HFFc6 (cell line): ENCODE data around the gene SNX7. TPM values are rescaled to one million over a fixed set of nuclear protein-coding genes. Genes with fewer than 3 reads are reported as not detected.

Source experiments
- DNase-seq: peaks from one replicate; pipeline ENCODE4 v3.0.0-alpha.2; 2018
- H3K27ac Mint-ChIP-seq: 2 replicates; pipeline ENCODE4 v1.8.0; 2020; ENCODE audit warnings: mild to moderate bottlenecking, mixed read lengths
- H3K27me3 Mint-ChIP-seq: 2 replicates; pipeline ENCODE4 v1.8.0; 2021; ENCODE audit warnings: mild to moderate bottlenecking, moderate library complexity, mixed read lengths; ENCODE audit not compliant: insufficient read depth
- H3K36me3 Mint-ChIP-seq: 2 replicates; pipeline ENCODE4 v1.8.0; 2021; ENCODE audit warnings: low read depth, mixed read lengths
- H3K4me1 Mint-ChIP-seq: 2 replicates; pipeline ENCODE4 v1.8.0; 2020; ENCODE audit warnings: low read depth, mixed read lengths
- H3K4me3 Mint-ChIP-seq: 2 replicates; pipeline ENCODE4 v1.8.0; 2020; ENCODE audit warnings: mild to moderate bottlenecking, moderate library complexity, mixed read lengths
- H3K9me3 Mint-ChIP-seq: 2 replicates; pipeline ENCODE4 v1.8.0; 2020; ENCODE audit warnings: mild to moderate bottlenecking, mixed read lengths
- total RNA-seq, 6 experiments: library from RNA; stranded (reverse); fragmentation: NEBNext Ultra II Directional; extraction: Animal tissue kit (Norgen Biotek cat#: 25700); gene quantifications; 2 replicates in 1 of 6; 3 replicates in 5 of 6; pipeline ENCODE4 v1.2.3, GENCODE V29; 2021
- TF ChIP-seq, protein P1 (sequence below): fragments of 200-600 bp; sonication (generic); IDR thresholded peaks from 2 replicates; pipeline ENCODE4 v1.5.0; 2021; ENCODE audit warnings: antibody characterized with exemption, mild to moderate bottlenecking

SNX7 gene
- total RNA-seq, 6 experiments from 2014 or later: 26.3 to 35.2 (median 32.8) TPM

DNA sequence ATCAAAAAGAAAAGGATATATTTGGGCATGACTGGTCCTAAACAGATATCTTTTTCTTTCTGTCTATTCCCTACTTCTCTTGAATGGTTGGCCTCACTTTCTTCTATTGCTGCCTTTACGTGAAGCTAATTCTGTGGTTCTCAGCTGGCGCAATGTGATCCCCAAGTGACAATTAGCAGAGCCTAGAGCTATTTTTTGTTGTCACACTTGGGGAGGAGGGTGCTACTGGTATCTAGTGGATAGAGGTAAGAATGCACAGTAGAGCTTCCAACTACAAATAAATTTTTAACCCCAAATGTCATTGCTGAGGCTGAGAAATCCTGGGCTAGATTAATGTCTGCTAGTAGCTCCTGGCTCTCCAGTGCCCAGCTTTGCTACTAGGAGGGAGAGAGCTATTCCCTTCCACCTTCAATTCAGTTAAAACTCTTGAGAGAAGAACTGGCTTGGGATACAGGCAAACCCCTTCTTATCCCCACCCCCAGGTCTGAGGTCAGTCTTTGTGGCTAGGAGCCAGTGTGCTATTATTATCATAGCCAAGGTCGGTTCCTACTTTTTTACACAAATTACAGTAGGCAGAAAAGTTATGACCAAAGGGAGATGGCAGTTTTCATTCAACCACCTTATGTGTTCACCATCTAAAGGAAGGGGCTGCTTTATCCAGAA is 102.1 kb downstream of the SNX7 start:
- no peaks in the 10 kb centered on the region for H3K4me1 Mint-ChIP-seq
- H3K27ac Mint-ChIP-seq: no peak overlapping the region
- no peak for DNase-seq
- no peaks in the 10 kb centered on the region for H3K9me3 Mint-ChIP-seq
- TF ChIP-seq, protein P1, sequence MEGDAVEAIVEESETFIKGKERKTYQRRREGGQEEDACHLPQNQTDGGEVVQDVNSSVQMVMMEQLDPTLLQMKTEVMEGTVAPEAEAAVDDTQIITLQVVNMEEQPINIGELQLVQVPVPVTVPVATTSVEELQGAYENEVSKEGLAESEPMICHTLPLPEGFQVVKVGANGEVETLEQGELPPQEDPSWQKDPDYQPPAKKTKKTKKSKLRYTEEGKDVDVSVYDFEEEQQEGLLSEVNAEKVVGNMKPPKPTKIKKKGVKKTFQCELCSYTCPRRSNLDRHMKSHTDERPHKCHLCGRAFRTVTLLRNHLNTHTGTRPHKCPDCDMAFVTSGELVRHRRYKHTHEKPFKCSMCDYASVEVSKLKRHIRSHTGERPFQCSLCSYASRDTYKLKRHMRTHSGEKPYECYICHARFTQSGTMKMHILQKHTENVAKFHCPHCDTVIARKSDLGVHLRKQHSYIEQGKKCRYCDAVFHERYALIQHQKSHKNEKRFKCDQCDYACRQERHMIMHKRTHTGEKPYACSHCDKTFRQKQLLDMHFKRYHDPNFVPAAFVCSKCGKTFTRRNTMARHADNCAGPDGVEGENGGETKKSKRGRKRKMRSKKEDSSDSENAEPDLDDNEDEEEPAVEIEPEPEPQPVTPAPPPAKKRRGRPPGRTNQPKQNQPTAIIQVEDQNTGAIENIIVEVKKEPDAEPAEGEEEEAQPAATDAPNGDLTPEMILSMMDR: no peak
- no peaks in the 10 kb centered on the region for H3K36me3 Mint-ChIP-seq
- H3K27me3 Mint-ChIP-seq: no peaks in the 10 kb centered on the region; the same call in 1 of the 2 replicates
- H3K4me3 Mint-ChIP-seq: no peak overlapping the region

DNA sequence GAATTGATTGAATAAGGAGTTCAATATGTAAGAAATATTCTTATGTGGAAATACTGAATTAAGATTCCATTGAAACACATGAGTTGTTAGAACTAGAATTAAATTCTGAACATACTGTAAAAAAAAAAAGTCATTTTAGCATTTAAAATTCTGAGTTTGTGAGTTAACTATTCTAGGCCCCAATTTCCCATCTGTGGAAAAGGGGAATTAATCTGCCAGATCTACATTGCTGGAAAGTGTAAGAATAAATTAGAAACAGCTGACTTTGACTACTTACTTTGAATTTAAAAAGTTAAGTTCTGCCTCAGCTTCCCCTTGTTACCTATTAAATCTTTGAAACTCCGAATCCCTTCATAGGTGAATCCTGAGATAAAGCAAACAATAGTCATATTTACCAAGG is 103.0 kb downstream of the SNX7 start:
- H3K4me3 Mint-ChIP-seq: no peak overlapping the region
- TF ChIP-seq, protein P1: no peak
- no peaks in the 10 kb centered on the region; the same call in 1 of the 2 replicates for H3K27me3 Mint-ChIP-seq
- H3K4me1 Mint-ChIP-seq: no peaks in the 10 kb centered on the region
- no peaks in the 10 kb centered on the region for H3K36me3 Mint-ChIP-seq
- H3K9me3 Mint-ChIP-seq: no peaks in the 10 kb centered on the region
- DNase-seq: no peak
- no peak overlapping the region for H3K27ac Mint-ChIP-seq

DNA sequence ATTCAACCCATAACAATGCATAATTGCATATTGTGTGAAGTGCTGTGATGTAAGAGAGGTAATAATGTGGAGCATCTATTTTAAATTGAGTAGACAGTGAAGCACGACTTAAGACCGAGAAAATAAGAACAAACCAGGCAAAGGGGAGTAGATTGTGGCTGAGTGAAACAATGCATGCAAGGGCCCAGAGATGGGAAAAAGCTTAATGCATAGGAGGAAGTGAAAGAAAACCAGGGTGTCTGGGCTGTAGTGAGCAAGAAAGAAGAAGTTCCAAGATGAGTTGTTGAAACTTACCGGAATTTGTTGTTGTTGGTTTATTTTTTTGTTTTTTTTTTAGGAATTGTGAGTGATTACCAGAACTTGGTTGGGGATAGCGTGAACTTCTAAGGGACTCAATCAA is 104.7 kb downstream of the SNX7 start:
- H3K36me3 Mint-ChIP-seq: no peaks in the 10 kb centered on the region
- no peak for DNase-seq
- H3K27me3 Mint-ChIP-seq: no peaks in the 10 kb centered on the region; the same call in 1 of the 2 replicates
- H3K4me1 Mint-ChIP-seq: no peaks in the 10 kb centered on the region
- no peaks in the 10 kb centered on the region for H3K9me3 Mint-ChIP-seq
- H3K4me3 Mint-ChIP-seq: no peak overlapping the region
- no peak overlapping the region for H3K27ac Mint-ChIP-seq
- TF ChIP-seq, protein P1: no peak

- TF ChIP-seq, protein P1: no peak
- H3K4me3 Mint-ChIP-seq: no peak overlapping the region
- H3K9me3 Mint-ChIP-seq: no peaks in the 10 kb centered on the region
- H3K27me3 Mint-ChIP-seq: 0 out of 2 replicates have a peak, but pooled peaks cover 1% of the 10 kb centered on the region
- H3K27ac Mint-ChIP-seq: no peak overlapping the region
- no peaks in the 10 kb centered on the region for H3K4me1 Mint-ChIP-seq
- no peaks in the 10 kb centered on the region for H3K36me3 Mint-ChIP-seq
- no peak for DNase-seq
Measured at GRCh38 chr1:98769162-98769561, 107.6 kb downstream of the SNX7 start.

- peaks cover 10% of the 10 kb centered on the region for H3K27me3 Mint-ChIP-seq
- peaks cover 11% of the 10 kb centered on the region for H3K9me3 Mint-ChIP-seq
- H3K36me3 Mint-ChIP-seq: 0 out of 2 replicates have a peak, but pooled peaks cover 4% of the 10 kb centered on the region
- TF ChIP-seq, protein P1: no peak
- H3K4me1 Mint-ChIP-seq: no peaks in the 10 kb centered on the region
- H3K27ac Mint-ChIP-seq: no peak overlapping the region
- H3K4me3 Mint-ChIP-seq: no peak overlapping the region
- DNase-seq: no peak
Measured at GRCh38 chr1:98781906-98782305, 120.4 kb downstream of the SNX7 start.
